ENCODE data around the gene CCNI2. TPM values are rescaled to one million over a fixed set of nuclear protein-coding genes. Genes with fewer than 3 reads are reported as not detected.

CCNI2 gene
- total and polyA plus RNA-seq, 9 of the 15 experiments (the other 6 are each of a cell fraction or from before 2014, with no cell fraction given), result 0.05 to 1.7 (median 0.81) TPM; not detected in 5

DNA sequence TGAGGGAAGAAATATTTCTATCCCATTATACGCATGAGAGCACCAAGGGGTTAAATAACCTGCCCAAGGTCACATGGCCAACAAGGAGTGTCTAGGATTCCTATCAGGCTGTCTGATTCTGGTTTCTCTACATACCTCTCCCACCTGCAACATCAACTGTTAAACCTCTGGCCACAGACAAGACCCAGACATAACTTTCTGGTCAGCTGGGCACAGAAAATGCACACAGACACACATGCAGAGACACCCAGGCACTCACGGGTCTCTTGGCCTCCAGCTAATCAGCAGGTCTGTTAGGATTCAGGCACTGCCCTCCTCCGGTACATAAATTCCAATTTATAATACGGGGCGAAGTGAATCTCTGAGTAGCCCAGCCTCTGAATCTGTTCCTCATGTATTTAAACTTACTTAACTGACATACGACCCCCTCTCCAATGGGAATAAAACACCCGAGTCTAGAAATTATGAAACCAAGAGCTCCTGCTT lies 28.3 kb downstream of the CCNI2 start (continued):
- TF ChIP-seq, protein P1, sequence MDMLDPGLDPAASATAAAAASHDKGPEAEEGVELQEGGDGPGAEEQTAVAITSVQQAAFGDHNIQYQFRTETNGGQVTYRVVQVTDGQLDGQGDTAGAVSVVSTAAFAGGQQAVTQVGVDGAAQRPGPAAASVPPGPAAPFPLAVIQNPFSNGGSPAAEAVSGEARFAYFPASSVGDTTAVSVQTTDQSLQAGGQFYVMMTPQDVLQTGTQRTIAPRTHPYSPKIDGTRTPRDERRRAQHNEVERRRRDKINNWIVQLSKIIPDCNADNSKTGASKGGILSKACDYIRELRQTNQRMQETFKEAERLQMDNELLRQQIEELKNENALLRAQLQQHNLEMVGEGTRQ (CRISPR knock-in tag; IDR thresholded peaks at IDR 0.05), result peak; percentile 66
- TF ChIP-seq BCOR (IDR thresholded peaks at IDR 0.05) (no peak), MEIS2 (IDR thresholded peaks at IDR 0.05; ENCODE audit: partially characterized antibody) (no peak), POU5F1 (IDR thresholded peaks at IDR 0.05; ENCODE audit: borderline replicate concordance, low read depth, low read length, partially characterized antibody) (no peak)
- TF ChIP-seq, protein P2, sequence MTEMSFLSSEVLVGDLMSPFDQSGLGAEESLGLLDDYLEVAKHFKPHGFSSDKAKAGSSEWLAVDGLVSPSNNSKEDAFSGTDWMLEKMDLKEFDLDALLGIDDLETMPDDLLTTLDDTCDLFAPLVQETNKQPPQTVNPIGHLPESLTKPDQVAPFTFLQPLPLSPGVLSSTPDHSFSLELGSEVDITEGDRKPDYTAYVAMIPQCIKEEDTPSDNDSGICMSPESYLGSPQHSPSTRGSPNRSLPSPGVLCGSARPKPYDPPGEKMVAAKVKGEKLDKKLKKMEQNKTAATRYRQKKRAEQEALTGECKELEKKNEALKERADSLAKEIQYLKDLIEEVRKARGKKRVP (CRISPR knock-in tag; IDR thresholded peaks at IDR 0.05), result no peak
- TF ChIP-seq, protein P3, sequence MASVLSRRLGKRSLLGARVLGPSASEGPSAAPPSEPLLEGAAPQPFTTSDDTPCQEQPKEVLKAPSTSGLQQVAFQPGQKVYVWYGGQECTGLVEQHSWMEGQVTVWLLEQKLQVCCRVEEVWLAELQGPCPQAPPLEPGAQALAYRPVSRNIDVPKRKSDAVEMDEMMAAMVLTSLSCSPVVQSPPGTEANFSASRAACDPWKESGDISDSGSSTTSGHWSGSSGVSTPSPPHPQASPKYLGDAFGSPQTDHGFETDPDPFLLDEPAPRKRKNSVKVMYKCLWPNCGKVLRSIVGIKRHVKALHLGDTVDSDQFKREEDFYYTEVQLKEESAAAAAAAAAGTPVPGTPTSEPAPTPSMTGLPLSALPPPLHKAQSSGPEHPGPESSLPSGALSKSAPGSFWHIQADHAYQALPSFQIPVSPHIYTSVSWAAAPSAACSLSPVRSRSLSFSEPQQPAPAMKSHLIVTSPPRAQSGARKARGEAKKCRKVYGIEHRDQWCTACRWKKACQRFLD (CRISPR knock-in tag; IDR thresholded peaks at IDR 0.05), result no peak

Data from K562 (cell line).